ENCODE results near the gene FOXL1. TPM values are rescaled to one million over a fixed set of nuclear protein-coding genes. Genes with fewer than 3 reads are reported as not detected.
"Not testable (repeated sequence)": the region's sequence is repeated elsewhere in the genome, so short reads cannot be mapped to it uniquely, and the experiment has no call there.

The FOXL1 gene
- total RNA-seq, 2 experiments from 2014 or later, result not detected

DNA sequence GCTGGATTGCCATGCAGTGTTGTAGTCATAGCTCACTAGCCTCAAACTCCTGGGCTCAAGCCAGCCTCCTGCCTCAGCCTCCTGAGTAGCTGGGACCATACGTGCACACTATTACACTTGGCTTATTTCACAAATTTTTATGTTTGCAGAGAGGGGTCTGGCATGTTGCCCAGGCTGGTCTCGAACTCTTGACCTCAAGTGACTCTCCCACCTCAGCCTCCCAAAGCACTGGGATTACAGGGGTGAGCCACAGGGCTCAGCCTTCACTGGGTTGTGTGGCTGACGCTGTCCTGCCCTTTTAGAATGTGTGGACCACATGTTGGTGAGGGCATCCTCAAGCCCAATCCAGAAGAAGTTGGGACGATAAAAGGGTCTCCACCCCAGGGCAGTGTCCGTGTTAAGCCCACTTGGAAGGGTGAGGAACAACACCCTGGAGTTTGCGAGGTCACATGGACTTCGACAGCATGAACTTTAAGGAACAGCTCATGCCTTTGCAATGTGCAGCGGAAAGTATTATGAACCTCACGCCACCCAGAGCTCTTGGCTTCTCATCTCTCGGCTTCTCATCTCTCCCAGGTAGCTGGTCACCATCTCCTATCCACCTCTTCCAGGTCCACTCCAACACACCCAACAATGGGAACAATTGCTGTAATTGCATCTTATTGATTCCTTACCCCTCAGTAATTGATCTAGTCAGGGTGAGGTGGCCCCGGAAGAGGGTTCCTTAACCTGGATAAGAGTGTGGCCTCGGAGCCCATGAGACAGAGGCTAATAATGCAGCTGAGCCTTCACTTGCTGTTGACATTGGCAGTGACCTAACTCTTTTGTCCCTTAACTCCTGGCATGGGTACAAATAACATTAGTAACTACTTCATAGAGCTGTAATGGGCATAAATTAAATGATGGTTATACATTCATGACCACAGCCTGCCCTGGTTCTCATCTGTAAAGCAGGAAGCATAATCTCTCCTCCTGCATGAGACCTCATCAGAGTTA is 6.7 kb downstream of the FOXL1 start:
- no peak overlapping the region for H3K4me3 Mint-ChIP-seq
- ChIA-PET POLR2A (no interaction called here), CTCF (no interaction called here)
- no peaks in the 10 kb centered on the region for H3K4me1 Mint-ChIP-seq
- peaks cover 22% of the 10 kb centered on the region for H3K27me3 Mint-ChIP-seq
- no peaks in the 10 kb centered on the region for H3K36me3 Mint-ChIP-seq (ENCODE audit: low read depth)
- H3K9me3 Mint-ChIP-seq, result no peaks in the 10 kb centered on the region
- H3K27ac Mint-ChIP-seq, result no peak overlapping the region
- DNase-seq, result no peak

- Mint-ChIP-seq H3K36me3 (ENCODE audit: low read depth) (no peaks in the 10 kb centered on the region), H3K9me3 (no peaks in the 10 kb centered on the region), H3K4me3 (no peak overlapping the region), H3K4me1 (no peaks in the 10 kb centered on the region), H3K27ac (no peak overlapping the region), H3K27me3 (peaks cover 15% of the 10 kb centered on the region)
- ChIA-PET CTCF (no interaction called here), POLR2A (no interaction called here)
- no peak for DNase-seq
Measured at GRCh38 chr16:86585821-86586611, 7.7 kb downstream of the FOXL1 start.

DNA sequence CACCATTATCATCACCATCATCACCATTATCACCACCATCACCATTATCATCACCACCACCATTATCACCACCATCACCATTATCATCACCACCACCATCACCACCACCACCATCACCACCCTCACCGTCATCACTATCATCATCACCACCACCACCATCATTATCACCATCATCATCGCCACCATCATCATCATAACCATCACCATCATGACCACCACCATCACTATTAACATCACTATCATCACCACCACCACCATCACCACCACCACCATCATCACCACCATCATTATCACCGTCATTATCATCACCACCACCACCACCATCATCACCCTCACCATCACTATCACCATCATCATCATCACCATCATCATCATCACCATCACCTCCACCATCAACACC is 9.1 kb downstream of the FOXL1 start:
- Mint-ChIP-seq H3K9me3 (no peaks in the 10 kb centered on the region), H3K36me3 (ENCODE audit: low read depth) (no peaks in the 10 kb centered on the region), H3K27ac (no peak overlapping the region), H3K27me3 (peaks cover 10% of the 10 kb centered on the region), H3K4me1 (no peaks in the 10 kb centered on the region), H3K4me3 (no peak overlapping the region)
- no peak for DNase-seq
- ChIA-PET POLR2A (no interaction called here), CTCF (no interaction called here)

DNA sequence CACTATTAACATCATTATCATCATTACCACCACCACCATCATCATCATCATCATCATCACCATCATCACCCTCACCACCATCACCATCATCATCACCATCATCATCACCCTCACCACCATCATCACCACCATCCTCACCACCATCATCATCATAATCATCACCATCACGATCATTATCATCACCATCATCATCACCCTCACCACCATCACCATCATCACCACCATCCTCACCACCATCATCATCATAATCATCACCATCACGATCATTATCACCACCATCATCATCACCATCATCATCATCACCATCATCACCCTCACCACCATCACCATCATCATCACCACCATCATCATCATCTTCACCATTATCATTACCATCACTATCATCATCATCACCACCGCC is 9.6 kb downstream of the FOXL1 start:
- H3K4me3 Mint-ChIP-seq; H3K36me3 Mint-ChIP-seq (ENCODE audit: low read depth); H3K9me3 Mint-ChIP-seq; POLR2A ChIA-PET; CTCF ChIA-PET; H3K27ac Mint-ChIP-seq; DNase-seq; H3K4me1 Mint-ChIP-seq: not testable (repeated sequence)
- peaks cover 11% of the 10 kb centered on the region for H3K27me3 Mint-ChIP-seq

- no peak overlapping the region for H3K27ac Mint-ChIP-seq
- POLR2A ChIA-PET, result no interaction called here
- DNase-seq, result no peak
- H3K4me1 Mint-ChIP-seq, result peaks cover 4% of the 10 kb centered on the region
- H3K27me3 Mint-ChIP-seq, result peaks cover 17% of the 10 kb centered on the region
- no peak overlapping the region for H3K4me3 Mint-ChIP-seq
- H3K36me3 Mint-ChIP-seq (ENCODE audit: low read depth), result no peaks in the 10 kb centered on the region
- no peaks in the 10 kb centered on the region for H3K9me3 Mint-ChIP-seq
- CTCF ChIA-PET, result no interaction called here
Measured at GRCh38 chr16:86590501-86591144, 12.3 kb downstream of the FOXL1 start.

- DNase-seq, result no peak
- Mint-ChIP-seq H3K4me3 (no peak overlapping the region), H3K36me3 (ENCODE audit: low read depth) (no peaks in the 10 kb centered on the region), H3K27me3 (peaks cover 17% of the 10 kb centered on the region), H3K4me1 (peaks cover 4% of the 10 kb centered on the region), H3K27ac (no peak overlapping the region), H3K9me3 (no peaks in the 10 kb centered on the region)
- ChIA-PET POLR2A (no interaction called here), CTCF (interaction anchor here (0.5 kb wide), 1 partner anchor 39 kb away, joined by 3 read pairs; no protein-coding TSS in a partner anchor)
Measured at GRCh38 chr16:86591270-86591669, 12.9 kb downstream of the FOXL1 start.

- DNase-seq, result no peak
- H3K4me3 Mint-ChIP-seq, result no peak overlapping the region
- H3K4me1 Mint-ChIP-seq, result peaks cover 4% of the 10 kb centered on the region
- POLR2A ChIA-PET, result no interaction called here
- H3K36me3 Mint-ChIP-seq (ENCODE audit: low read depth), result no peaks in the 10 kb centered on the region
- CTCF ChIA-PET, result no interaction called here
- no peaks in the 10 kb centered on the region for H3K9me3 Mint-ChIP-seq
- no peak overlapping the region for H3K27ac Mint-ChIP-seq
- peaks cover 31% of the 10 kb centered on the region for H3K27me3 Mint-ChIP-seq
Measured at GRCh38 chr16:86593913-86594620, 15.7 kb downstream of the FOXL1 start.

- Mint-ChIP-seq H3K4me3 (no peak overlapping the region), H3K9me3 (no peaks in the 10 kb centered on the region), H3K27ac (no peak overlapping the region), H3K36me3 (ENCODE audit: low read depth) (no peaks in the 10 kb centered on the region), H3K27me3 (peaks cover 34% of the 10 kb centered on the region), H3K4me1 (peaks cover 4% of the 10 kb centered on the region)
- ChIA-PET CTCF (no interaction called here), POLR2A (no interaction called here)
- DNase-seq, result no peak
Measured at GRCh38 chr16:86594721-86595120, 16.4 kb downstream of the FOXL1 start.

- CTCF ChIA-PET, result no interaction called here
- no peaks in the 10 kb centered on the region for H3K9me3 Mint-ChIP-seq
- no peak overlapping the region for H3K4me3 Mint-ChIP-seq
- no peak for DNase-seq
- POLR2A ChIA-PET, result no interaction called here
- peaks cover 41% of the 10 kb centered on the region for H3K27me3 Mint-ChIP-seq
- no peaks in the 10 kb centered on the region for H3K36me3 Mint-ChIP-seq (ENCODE audit: low read depth)
- no peak overlapping the region for H3K27ac Mint-ChIP-seq
- peaks cover 4% of the 10 kb centered on the region for H3K4me1 Mint-ChIP-seq
Measured at GRCh38 chr16:86595983-86596605, 17.7 kb downstream of the FOXL1 start.

DNA sequence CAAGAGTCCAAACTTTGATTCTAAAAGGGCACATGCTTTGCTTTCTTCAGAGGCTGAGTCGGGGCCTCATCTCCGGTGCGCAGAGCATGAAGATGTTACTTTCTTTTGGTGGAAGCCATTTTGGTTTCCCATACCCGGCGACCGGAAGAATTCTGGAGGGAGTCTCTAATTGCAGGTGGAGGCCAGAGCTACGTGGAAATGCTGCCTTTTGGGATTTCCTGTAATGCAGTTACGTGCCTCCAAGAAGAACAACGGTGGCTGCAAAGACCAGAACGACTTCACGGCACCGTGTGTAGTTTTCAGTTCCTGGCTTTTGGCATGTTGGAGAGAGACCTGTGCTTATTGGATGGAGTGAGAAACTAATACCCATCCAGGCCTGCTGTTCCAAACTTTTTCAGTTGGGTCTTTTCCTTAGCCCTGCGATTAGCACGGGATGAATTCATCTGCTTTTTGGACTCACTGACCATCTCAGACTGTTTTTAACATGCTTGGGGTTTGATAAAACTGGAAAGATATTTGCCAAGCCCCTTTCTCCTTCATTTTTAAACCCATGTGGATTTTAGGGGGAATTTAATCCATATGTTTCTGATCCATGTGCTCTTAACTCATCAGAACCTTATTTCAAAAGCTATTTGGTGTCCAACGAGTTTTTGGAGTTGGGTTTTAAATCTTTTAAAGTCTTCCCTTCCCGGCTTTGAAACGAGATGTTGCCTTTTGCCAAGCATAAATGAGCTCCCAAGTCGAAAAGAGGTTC is 19.0 kb downstream of the FOXL1 start:
- DNase-seq, result no peak
- Mint-ChIP-seq H3K36me3 (ENCODE audit: low read depth) (no peaks in the 10 kb centered on the region), H3K27ac (no peak overlapping the region), H3K9me3 (no peaks in the 10 kb centered on the region), H3K4me1 (peaks cover 4% of the 10 kb centered on the region), H3K27me3 (peaks cover 41% of the 10 kb centered on the region), H3K4me3 (no peak overlapping the region)
- CTCF ChIA-PET, result no interaction called here
- POLR2A ChIA-PET, result no interaction called here

GRCh38 chr16:86597880-86598606 is 19.7 kb downstream of the FOXL1 start:
- ChIA-PET CTCF (no interaction called here), POLR2A (no interaction called here)
- H3K27me3 Mint-ChIP-seq, result peaks cover 41% of the 10 kb centered on the region
- no peak for DNase-seq
- peaks cover 3% of the 10 kb centered on the region for H3K4me1 Mint-ChIP-seq
- H3K9me3 Mint-ChIP-seq, result no peaks in the 10 kb centered on the region
- H3K36me3 Mint-ChIP-seq (ENCODE audit: low read depth), result no peaks in the 10 kb centered on the region
- no peak overlapping the region for H3K4me3 Mint-ChIP-seq
- no peak overlapping the region for H3K27ac Mint-ChIP-seq
